ENCODE measurements around the gene PSMA2. TPM values are rescaled to one million over a fixed set of nuclear protein-coding genes. Genes with fewer than 3 reads are reported as not detected.

Gene PSMA2
- total and polyA plus RNA-seq, 2 donors (not counting 3 experiments of a cell fraction or from before 2014, with no cell fraction given) = 107 to 118 TPM

DNA sequence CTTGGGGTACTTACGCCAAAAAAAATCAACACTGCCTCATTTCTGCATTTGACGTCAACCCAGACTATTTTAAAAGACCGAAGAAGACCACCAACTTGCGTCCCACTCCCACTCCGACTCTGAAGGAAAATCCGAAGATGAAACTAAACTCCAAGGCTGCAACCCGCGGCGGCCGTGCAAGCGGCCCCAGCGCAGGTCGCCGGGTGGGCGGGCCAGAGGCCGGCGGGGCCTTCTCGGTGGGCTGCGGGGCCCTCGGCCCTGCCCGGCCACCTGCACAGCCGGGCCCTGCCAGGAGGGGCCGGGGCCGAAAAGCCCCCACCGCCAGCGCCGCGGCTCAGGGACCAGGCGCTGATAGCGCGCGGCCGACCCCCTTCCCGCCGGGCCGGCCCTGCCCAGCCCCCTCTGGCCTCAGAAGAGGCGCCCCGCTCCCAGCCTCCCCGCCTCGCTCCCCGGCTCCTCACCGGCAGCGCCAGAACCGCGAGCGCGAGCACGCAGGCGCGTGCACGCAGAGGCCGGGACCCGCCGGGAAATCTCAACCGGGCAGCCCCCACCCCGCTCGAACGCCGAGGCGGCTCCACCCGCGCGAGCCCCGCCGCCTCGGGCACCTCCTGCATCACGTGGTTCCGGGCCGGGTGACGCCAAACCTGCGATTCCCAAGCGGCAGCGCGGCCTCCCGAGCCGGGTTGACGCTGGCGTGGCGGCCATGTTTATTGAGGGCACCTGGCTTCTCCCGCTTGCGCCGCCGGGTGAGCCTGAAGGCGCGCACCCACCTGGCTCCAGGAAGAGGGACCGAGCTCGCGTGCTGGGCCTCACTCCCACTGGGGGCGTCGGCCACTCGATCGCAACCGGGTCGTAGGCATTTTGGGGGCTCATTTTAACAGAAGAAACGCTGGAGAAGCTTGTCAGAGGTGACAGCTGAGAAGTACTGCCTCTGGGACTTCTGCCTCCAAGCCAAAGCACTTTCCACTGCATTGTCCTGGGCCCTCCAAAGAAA lies 20.2 kb downstream of the PSMA2 start, which contains the start of gene C7orf25:
TSS of gene C7orf25 (minus strand) at position 617 of the 994 bp plus-strand sequence. CDS start 1,170 bp downstream, outside the sequence.
- no TSS peak for BruUV-seq (replicated peaks)
- Histone ChIP-seq H3K36me3 (ENCODE audit: control insufficient read depth in 2 of 2, extremely low read depth in 1 of 2, insufficient read depth in 2 of 2, low read length in 2 of 2) (peaks cover under 1 to 3% of the 10 kb centered on the region in 2 experiments), H3K27ac (ENCODE audit: insufficient read depth, low read depth, low read length) (peak within 1 kb of the TSS; percentile 33), H3K9me3 (replicated peaks; ENCODE audit: control insufficient read depth, insufficient read depth, low read length) (no peaks in the 10 kb centered on the region), H3K27me3 (ENCODE audit: control insufficient read depth in 2 of 2, insufficient read depth in 2 of 2, low read length in 2 of 2) (no peaks in the 10 kb centered on the region), H2AFZ (ENCODE audit: low read depth, low read length) (peak within 1 kb of the TSS; percentile 90), H3K4me1 (ENCODE audit: control insufficient read depth, extremely low read depth, insufficient read depth, low read length) (peaks cover 33% of the 10 kb centered on the region), H3K4me3 (replicated peaks in 1 of 3; ENCODE audit: insufficient read depth in 1 of 3, low read depth in 1 of 3, low read length in 3 of 3) (peak within 1 kb of the TSS; percentile 68 to 94 (median 92)), H3K9me1 (replicated peaks; ENCODE audit: control insufficient read depth, extremely low read depth, insufficient read depth, low read length) (no peaks in the 10 kb centered on the region), H3K9ac (replicated peaks; ENCODE audit: extremely low read depth, insufficient read depth, low read length) (peak within 1 kb of the TSS; percentile 79), H4K20me1 (replicated peaks; ENCODE audit: control insufficient read depth, extremely low read depth, insufficient read depth, low read length) (no peaks in the 10 kb centered on the region), H3K4me2 (ENCODE audit: insufficient read depth, low read length) (peak within 1 kb of the TSS; percentile 94), H3K79me2 (ENCODE audit: control insufficient read depth, insufficient read depth, low read length) (no peaks in the 10 kb centered on the region)
- ChIA-PET POLR2A (no interaction called here), CTCF (interaction anchor here (0.8 to 1.4 kb wide), 3 partner anchors 19 to 29 kb away, joined by 3 to 4 read pairs (median 3); partner anchors contain the start of genes MRPL32 and PSMA2)
- DNase-seq (ENCODE audit: low read depth, low spot score) = peak; percentile 95
- FAIRE-seq = peak; percentile 82
- dilution Hi-C loops (cut with MboI; ENCODE audit: extremely low pct_ligation_motif_present, low sequenced_read_pairs) = no loop called here
- TF ChIP-seq FOS (IDR thresholded peaks at IDR 0.05; ENCODE audit: borderline replicate concordance, insufficient read depth, low read length) = no peak
- no peak for TF ChIP-seq JUN (IDR thresholded peaks at IDR 0.05; ENCODE audit: borderline replicate concordance, insufficient read depth, insufficient read length, low read depth)
- peak; percentile 60 for TF ChIP-seq POLR2A (IDR thresholded peaks at IDR 0.05; ENCODE audit: low read depth, low read length)
- TF ChIP-seq MYC (IDR thresholded peaks at IDR 0.05; ENCODE audit: low read depth, low read length) = no peak
- TF ChIP-seq, protein P1, sequence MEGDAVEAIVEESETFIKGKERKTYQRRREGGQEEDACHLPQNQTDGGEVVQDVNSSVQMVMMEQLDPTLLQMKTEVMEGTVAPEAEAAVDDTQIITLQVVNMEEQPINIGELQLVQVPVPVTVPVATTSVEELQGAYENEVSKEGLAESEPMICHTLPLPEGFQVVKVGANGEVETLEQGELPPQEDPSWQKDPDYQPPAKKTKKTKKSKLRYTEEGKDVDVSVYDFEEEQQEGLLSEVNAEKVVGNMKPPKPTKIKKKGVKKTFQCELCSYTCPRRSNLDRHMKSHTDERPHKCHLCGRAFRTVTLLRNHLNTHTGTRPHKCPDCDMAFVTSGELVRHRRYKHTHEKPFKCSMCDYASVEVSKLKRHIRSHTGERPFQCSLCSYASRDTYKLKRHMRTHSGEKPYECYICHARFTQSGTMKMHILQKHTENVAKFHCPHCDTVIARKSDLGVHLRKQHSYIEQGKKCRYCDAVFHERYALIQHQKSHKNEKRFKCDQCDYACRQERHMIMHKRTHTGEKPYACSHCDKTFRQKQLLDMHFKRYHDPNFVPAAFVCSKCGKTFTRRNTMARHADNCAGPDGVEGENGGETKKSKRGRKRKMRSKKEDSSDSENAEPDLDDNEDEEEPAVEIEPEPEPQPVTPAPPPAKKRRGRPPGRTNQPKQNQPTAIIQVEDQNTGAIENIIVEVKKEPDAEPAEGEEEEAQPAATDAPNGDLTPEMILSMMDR (IDR thresholded peaks at IDR 0.05; ENCODE audit: extremely low read depth in 1 of 2, insufficient read depth in 1 of 2, low read depth in 1 of 2, low read length in 2 of 2) = no peak
- TF ChIP-seq, protein P2, sequence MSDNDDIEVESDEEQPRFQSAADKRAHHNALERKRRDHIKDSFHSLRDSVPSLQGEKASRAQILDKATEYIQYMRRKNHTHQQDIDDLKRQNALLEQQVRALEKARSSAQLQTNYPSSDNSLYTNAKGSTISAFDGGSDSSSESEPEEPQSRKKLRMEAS (IDR thresholded peaks at IDR 0.05; ENCODE audit: insufficient read depth, insufficient read length) = peak; percentile 92
- no peak for TF ChIP-seq GATA2 (IDR thresholded peaks at IDR 0.05; ENCODE audit: insufficient read depth, insufficient read length, low read depth, low read length)
- TF ChIP-seq EZH2 (IDR thresholded peaks at IDR 0.05; ENCODE audit: borderline replicate concordance, low read depth, low read length, severe bottlenecking) = no peak
- TF ChIP-seq POLR2AphosphoS5 (IDR thresholded peaks at IDR 0.05; ENCODE audit: insufficient read depth, low read depth, low read length) = peak; percentile 85
- intact Hi-C loops (cut with micrococcal nuclease) = loop anchor here (1.0 to 2.0 kb wide), 3 partner anchors 21 to 675 kb away; partner anchors contain the start of genes GLI3, MRPL32 and PSMA2
